D721Med (cell line): ENCODE data around the gene RD3L.
A peak's percentile ranks its signal among the peaks of the same experiment; 100 is the strongest.

Experiments
- DNase-seq: peaks from one replicate; pipeline ENCODE4 v3.0.0; 2011; ENCODE audit warnings: low spot score; ENCODE audit not compliant: insufficient read length
- FAIRE-seq: peaks from 2 replicates; lab custom pipeline; 2011; peaks lifted over from hg19 to GRCh38; lab: Jason Lieb, UNC
- CTCF ChIP-seq: IDR thresholded peaks from 2 replicates; pipeline ENCODE4 v1.5.1; 2012; ENCODE audit warnings: mild to moderate bottlenecking, control low read depth; ENCODE audit not compliant: insufficient read depth; ENCODE audit errors: missing control alignments

RD3L gene

GRCh38 chr14:103969961-103970360, 27.6 kb upstream of the RD3L start:
- DNase-seq (no peak), FAIRE-seq (no peak)
- TF ChIP-seq CTCF, result no peak

GRCh38 chr14:103966631-103967030, 24.3 kb upstream of the RD3L start:
- TF ChIP-seq CTCF, result no peak
- FAIRE-seq, result no peak
- DNase-seq, result no peak

- FAIRE-seq (no peak), DNase-seq (no peak)
Measured at GRCh38 chr14:103961928-103962578, 19.7 kb upstream of the RD3L start.

GRCh38 chr14:103960457-103961055, 18.2 kb upstream of the RD3L start:
- DNase-seq (no peak), FAIRE-seq (peak; percentile 66)
- no peak for TF ChIP-seq CTCF

More at GRCh38 chr14:103961928-103962578, 19.7 kb upstream of the RD3L start:
- no peak for TF ChIP-seq CTCF

- TF ChIP-seq CTCF, result no peak
- FAIRE-seq (peak; percentile 67), DNase-seq (no peak)
Measured at GRCh38 chr14:103949131-103949790, 6.9 kb upstream of the RD3L start.

- DNase-seq, result no peak
- TF ChIP-seq CTCF, result no peak
- no peak for FAIRE-seq
Measured at GRCh38 chr14:103948442-103948841, 6.1 kb upstream of the RD3L start.

- DNase-seq (no peak), FAIRE-seq (peak; percentile 21)
- no peak for TF ChIP-seq CTCF
Measured at GRCh38 chr14:103946975-103947374, 4.6 kb upstream of the RD3L start.
